ENCODE results near the gene PEF1. TPM values are rescaled to one million over a fixed set of nuclear protein-coding genes. Genes with fewer than 3 reads are reported as not detected.

Gene PEF1
- polyA plus RNA-seq, 1 donor (not counting 4 experiments of a cell fraction or from before 2014, with no cell fraction given) = 72.2 TPM

- Histone ChIP-seq H3K79me2 (ENCODE audit: control insufficient read depth, insufficient read depth, low read length) (peaks cover 44% of the 10 kb centered on the region), H3K27me3 (ENCODE audit: control insufficient read depth, extremely low read depth, insufficient read depth, low read length) (no peaks in the 10 kb centered on the region), H3K4me2 (ENCODE audit: control insufficient read depth, extremely low read depth, insufficient read depth, low read depth, low read length) (no peak overlapping the region), H3K4me1 (ENCODE audit: control insufficient read depth, extremely low read depth, insufficient read depth, low read length) (peaks cover 58% of the 10 kb centered on the region), H3K36me3 (ENCODE audit: control insufficient read depth in 2 of 2, extremely low read depth in 1 of 2, insufficient read depth in 2 of 2, low read length in 2 of 2) (peaks cover 56% of the 10 kb centered on the region in 2 experiments), H3K9me1 (ENCODE audit: control insufficient read depth, extremely low read depth, insufficient read depth, low read length) (peaks cover 5% of the 10 kb centered on the region), H3K9me3 (ENCODE audit: control insufficient read depth, low read depth, low read length) (no peaks in the 10 kb centered on the region), H3K9ac (ENCODE audit: control insufficient read depth, extremely low read depth, insufficient read depth, low read length) (no peak overlapping the region), H3K4me3 (ENCODE audit: control insufficient read depth in 2 of 3, extremely low read depth in 1 of 3, insufficient read depth in 2 of 3, low read depth in 1 of 3, low read length in 3 of 3) (no peak overlapping the region), H2AFZ (ENCODE audit: control insufficient read depth, low read length) (no peak overlapping the region), H4K20me1 (ENCODE audit: control insufficient read depth, extremely low read depth, insufficient read depth, low read length) (peaks cover 32% of the 10 kb centered on the region), H3K27ac (ENCODE audit: control insufficient read depth, insufficient read depth, low read length) (no peak overlapping the region)
- no peak for DNase-seq (ENCODE audit: low read depth, low spot score)
- FAIRE-seq = no peak
- dilution Hi-C loops (cut with MboI; ENCODE audit: extremely low pct_ligation_motif_present, low sequenced_read_pairs) = no loop called here
- TF ChIP-seq CTCF (optimal IDR thresholded peaks at IDR 0.05 in 1 of 3, IDR thresholded peaks at IDR 0.05 in 1 of 3, conservative IDR thresholded peaks at IDR 0.05 in 1 of 3; ENCODE audit: extremely low read depth in 1 of 3, insufficient read depth in 2 of 3, low read length in 3 of 3) = no peak
- no peak for TF ChIP-seq EZH2 (IDR thresholded peaks at IDR 0.05; ENCODE audit: low read length)
Observed at GRCh38 chr1:31583082-31583994, 61.3 kb downstream of the PEF1 start.

- dilution Hi-C loops (cut with MboI; ENCODE audit: extremely low pct_ligation_motif_present, low sequenced_read_pairs) = no loop called here
- Histone ChIP-seq H3K36me3 (ENCODE audit: control insufficient read depth in 2 of 2, extremely low read depth in 1 of 2, insufficient read depth in 2 of 2, low read length in 2 of 2) (peaks cover 54 to 56% of the 10 kb centered on the region in 2 experiments), H3K9ac (ENCODE audit: control insufficient read depth, extremely low read depth, insufficient read depth, low read length) (no peak overlapping the region), H3K9me1 (ENCODE audit: control insufficient read depth, extremely low read depth, insufficient read depth, low read length) (peaks cover 5% of the 10 kb centered on the region), H3K4me3 (ENCODE audit: control insufficient read depth in 2 of 3, extremely low read depth in 1 of 3, insufficient read depth in 2 of 3, low read depth in 1 of 3, low read length in 3 of 3) (no peak overlapping the region), H3K4me2 (ENCODE audit: control insufficient read depth, extremely low read depth, insufficient read depth, low read depth, low read length) (peak overlapping the region; percentile 23), H3K9me3 (ENCODE audit: control insufficient read depth, low read depth, low read length) (no peaks in the 10 kb centered on the region), H3K27ac (ENCODE audit: control insufficient read depth, insufficient read depth, low read length) (peak overlapping the region; percentile 17), H3K79me2 (ENCODE audit: control insufficient read depth, insufficient read depth, low read length) (peaks cover 54% of the 10 kb centered on the region), H3K4me1 (ENCODE audit: control insufficient read depth, extremely low read depth, insufficient read depth, low read length) (peaks cover 53% of the 10 kb centered on the region), H2AFZ (ENCODE audit: control insufficient read depth, low read length) (no peak overlapping the region), H4K20me1 (ENCODE audit: control insufficient read depth, extremely low read depth, insufficient read depth, low read length) (peaks cover 38% of the 10 kb centered on the region), H3K27me3 (ENCODE audit: control insufficient read depth, extremely low read depth, insufficient read depth, low read length) (no peaks in the 10 kb centered on the region)
- peak; percentile 66 for DNase-seq (ENCODE audit: low read depth, low spot score)
- FAIRE-seq = no peak
- TF ChIP-seq CTCF (optimal IDR thresholded peaks at IDR 0.05 in 1 of 3, IDR thresholded peaks at IDR 0.05 in 1 of 3, conservative IDR thresholded peaks at IDR 0.05 in 1 of 3; ENCODE audit: extremely low read depth in 1 of 3, insufficient read depth in 2 of 3, low read length in 3 of 3) = no peak
- TF ChIP-seq EZH2 (IDR thresholded peaks at IDR 0.05; ENCODE audit: low read length) = no peak
Observed at GRCh38 chr1:31581821-31582810, 62.6 kb downstream of the PEF1 start.

Data from keratinocyte (primary cell).